ENCODE results near the gene ENG. TPM values are rescaled to one million over a fixed set of nuclear protein-coding genes. Genes with fewer than 3 reads are reported as not detected.
"Not testable (repeated sequence)": the region's sequence is repeated elsewhere in the genome, so short reads cannot be mapped to it uniquely, and the experiment has no call there.

The ENG gene
- total RNA-seq, 1 donor from 2014 or later: 3.3 TPM

DNA sequence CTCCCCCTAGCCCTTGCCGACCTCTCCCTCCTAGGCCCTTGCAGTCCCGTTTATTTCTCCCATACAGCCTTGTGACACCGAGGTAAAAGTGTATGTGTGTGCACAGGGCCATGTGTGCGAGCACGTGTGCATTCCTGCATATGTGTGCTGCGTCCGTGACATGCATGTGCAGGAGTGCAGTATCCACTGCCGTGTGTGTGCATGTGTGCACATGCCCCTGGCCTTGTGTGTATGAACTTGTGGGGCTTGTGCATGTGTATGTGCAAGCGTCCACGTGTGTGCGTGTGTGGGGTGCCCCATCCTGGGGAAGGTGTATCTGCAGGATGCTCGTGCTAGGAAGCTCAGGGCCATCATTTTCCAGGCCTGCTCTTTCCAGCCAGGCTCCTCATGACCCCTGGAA lies 16.4 kb upstream of the ENG start:
- no peak overlapping the region for H3K4me3 Mint-ChIP-seq
- no peak for DNase-seq (ENCODE audit: low read depth, low spot score)
- TF ChIP-seq, protein P1, sequence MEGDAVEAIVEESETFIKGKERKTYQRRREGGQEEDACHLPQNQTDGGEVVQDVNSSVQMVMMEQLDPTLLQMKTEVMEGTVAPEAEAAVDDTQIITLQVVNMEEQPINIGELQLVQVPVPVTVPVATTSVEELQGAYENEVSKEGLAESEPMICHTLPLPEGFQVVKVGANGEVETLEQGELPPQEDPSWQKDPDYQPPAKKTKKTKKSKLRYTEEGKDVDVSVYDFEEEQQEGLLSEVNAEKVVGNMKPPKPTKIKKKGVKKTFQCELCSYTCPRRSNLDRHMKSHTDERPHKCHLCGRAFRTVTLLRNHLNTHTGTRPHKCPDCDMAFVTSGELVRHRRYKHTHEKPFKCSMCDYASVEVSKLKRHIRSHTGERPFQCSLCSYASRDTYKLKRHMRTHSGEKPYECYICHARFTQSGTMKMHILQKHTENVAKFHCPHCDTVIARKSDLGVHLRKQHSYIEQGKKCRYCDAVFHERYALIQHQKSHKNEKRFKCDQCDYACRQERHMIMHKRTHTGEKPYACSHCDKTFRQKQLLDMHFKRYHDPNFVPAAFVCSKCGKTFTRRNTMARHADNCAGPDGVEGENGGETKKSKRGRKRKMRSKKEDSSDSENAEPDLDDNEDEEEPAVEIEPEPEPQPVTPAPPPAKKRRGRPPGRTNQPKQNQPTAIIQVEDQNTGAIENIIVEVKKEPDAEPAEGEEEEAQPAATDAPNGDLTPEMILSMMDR (conservative IDR thresholded peaks at IDR 0.05): no peak
- no peaks in the 10 kb centered on the region for H3K36me3 Mint-ChIP-seq (ENCODE audit: low read depth)
- H3K4me1 Mint-ChIP-seq: peaks cover 3% of the 10 kb centered on the region
- H3K27me3 Mint-ChIP-seq (ENCODE audit: low read depth): no peaks in the 10 kb centered on the region
- peak overlapping the region; percentile 78 for H3K27ac Mint-ChIP-seq (ENCODE audit: unreplicated experiment)
- no peaks in the 10 kb centered on the region for H3K9me3 Mint-ChIP-seq

DNA sequence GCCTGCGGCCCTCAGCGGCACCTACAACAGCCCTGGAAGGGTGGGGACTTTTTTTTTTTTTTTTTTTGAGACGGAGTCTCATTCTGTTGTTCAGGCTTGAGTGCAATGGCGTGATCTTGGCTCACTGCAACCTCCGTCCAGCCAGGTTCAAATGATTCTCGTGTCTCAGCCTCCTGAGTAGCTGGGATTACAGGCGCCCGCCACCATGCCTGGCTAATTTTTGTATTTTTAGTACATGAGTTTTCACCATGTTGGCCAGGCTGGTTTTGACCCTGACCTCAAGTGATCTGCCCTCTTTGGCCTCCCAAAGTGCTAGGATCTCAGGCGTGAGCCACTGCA lies 15.7 kb upstream of the ENG start:
- not testable (repeated sequence) for H3K9me3 Mint-ChIP-seq; H3K4me3 Mint-ChIP-seq; H3K27ac Mint-ChIP-seq (ENCODE audit: unreplicated experiment); H3K27me3 Mint-ChIP-seq (ENCODE audit: low read depth); H3K36me3 Mint-ChIP-seq (ENCODE audit: low read depth); DNase-seq (ENCODE audit: low read depth, low spot score); H3K4me1 Mint-ChIP-seq
- TF ChIP-seq, protein P1 (conservative IDR thresholded peaks at IDR 0.05): peak; percentile 25

DNA sequence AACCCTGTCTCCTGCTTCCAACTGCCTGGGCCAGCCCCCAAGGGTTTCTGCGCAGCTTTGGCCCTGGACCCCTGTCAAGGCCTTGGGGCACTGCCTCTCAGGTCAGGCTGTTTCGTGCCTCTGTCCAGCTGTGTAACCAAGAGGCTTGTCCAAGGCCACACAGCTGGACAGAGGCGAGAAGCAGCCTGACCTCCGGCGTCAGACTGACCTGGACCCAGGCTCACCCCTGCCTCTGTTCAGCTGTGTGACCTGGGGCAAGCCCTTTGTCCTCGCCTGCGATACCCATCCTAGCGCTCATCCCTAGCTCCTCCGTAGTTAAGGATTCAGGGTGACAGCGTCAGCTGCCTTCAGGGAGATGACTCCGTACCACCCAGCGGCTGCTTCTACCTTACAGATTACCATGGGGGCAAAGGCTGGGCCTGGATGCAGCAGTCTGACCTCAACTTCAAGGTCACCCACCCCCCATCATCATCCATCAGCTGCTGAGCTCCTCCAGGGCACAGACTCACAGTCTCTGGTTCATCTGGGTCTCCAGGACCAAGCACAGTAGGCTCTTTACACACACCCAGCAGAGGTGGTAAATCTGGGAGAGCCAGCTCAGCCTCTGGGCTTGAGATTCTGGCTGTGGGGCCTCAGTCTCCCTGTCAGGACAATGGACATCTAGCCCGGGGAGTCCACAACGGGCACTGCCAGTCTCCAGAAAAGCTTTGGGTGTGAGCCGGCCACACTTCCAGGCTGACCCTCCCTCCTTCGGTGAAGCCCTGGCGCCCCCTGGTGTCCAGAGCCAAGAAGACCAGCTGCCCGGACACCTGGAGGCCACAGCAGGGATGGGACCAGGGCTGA lies 15.1 kb upstream of the ENG start:
- Mint-ChIP-seq H3K9me3 (no peaks in the 10 kb centered on the region), H3K27me3 (ENCODE audit: low read depth) (no peaks in the 10 kb centered on the region), H3K4me3 (no peak overlapping the region), H3K36me3 (ENCODE audit: low read depth) (no peaks in the 10 kb centered on the region), H3K4me1 (peaks cover 3% of the 10 kb centered on the region), H3K27ac (ENCODE audit: unreplicated experiment) (no peak overlapping the region)
- peak; percentile 98 for DNase-seq (ENCODE audit: low read depth, low spot score)
- TF ChIP-seq, protein P1 (conservative IDR thresholded peaks at IDR 0.05): peak; percentile 92

DNA sequence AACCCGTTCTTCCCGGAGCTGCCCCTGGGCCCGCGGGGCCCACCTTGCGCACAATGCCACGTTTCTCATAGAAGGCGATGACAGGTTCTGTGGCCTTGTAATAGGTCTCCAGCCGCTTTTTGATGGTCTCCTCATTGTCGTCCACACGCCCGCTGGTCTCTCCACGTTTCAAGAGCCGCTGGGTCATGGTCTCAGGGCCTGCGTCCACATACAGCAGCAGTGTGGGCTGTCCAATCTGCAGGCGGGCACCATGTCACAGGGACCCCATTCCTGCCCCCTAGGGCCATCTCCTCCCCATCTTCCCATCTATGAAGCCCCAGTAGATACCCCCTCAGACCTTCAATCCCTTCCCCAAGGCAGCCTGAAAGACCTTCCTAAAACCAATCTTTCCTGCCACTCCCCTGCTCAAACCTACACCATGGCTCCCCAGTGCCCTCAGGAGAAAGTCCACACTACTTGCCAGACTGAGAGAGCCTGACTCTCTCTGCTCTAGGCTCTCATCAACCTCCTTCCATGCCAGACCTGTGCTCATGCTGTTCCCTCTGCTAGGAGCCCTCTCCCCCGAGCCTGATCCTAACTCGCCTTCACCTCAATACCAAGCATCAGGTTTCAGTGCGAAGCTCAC lies 13.9 kb upstream of the ENG start:
- no peaks in the 10 kb centered on the region for H3K36me3 Mint-ChIP-seq (ENCODE audit: low read depth)
- H3K4me3 Mint-ChIP-seq: no peak overlapping the region
- H3K4me1 Mint-ChIP-seq: peaks cover 3% of the 10 kb centered on the region
- no peaks in the 10 kb centered on the region for H3K27me3 Mint-ChIP-seq (ENCODE audit: low read depth)
- DNase-seq (ENCODE audit: low read depth, low spot score): no peak
- H3K27ac Mint-ChIP-seq (ENCODE audit: unreplicated experiment): peak overlapping the region; percentile 29
- TF ChIP-seq, protein P1 (conservative IDR thresholded peaks at IDR 0.05): no peak
- no peaks in the 10 kb centered on the region for H3K9me3 Mint-ChIP-seq

DNA sequence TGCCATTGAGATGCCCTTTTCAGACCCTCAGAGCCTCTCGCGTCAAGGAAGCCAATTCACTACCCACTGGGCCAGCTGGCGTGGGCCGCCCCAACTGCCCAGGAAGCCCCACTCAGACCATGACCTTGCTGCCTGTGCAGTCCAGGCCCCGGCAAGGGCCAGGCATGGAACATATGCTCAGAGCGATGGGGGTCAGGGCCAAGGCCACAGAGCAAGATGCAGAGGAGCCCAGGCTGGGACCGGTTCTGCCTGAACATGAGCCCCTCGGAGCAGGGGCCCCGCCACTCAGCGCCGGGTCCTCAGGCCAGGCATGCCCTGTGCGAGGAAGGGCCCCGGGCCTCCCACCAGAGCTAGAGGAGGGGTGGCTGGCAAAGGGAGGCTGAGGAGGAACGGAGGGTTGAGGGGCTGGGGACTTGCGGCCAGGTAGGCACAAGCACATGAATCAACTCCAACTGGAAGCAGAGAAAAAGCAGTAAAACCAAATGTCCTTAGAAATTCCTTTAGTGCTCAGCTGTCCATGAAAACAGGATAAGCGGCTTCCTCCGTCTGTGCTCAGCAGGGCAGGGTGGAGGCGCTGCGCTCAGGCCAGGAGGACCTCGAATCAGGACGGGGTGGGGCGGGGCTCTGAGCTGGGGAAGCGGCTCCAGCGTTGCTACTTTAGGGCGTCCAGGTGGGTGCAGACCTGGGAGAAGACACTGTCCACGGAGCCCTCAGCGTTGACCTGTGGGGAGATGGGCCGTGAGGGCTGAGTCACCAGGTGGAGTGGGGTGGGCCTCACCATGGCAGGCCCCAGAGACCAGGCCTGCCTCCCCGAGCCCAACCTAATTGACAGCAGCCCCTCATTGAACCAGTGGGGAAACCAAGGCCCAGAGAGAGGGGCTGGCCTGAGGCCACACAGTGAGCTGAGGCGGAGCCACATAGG lies 13.2 kb upstream of the ENG start:
- TF ChIP-seq, protein P1 (conservative IDR thresholded peaks at IDR 0.05): no peak
- Mint-ChIP-seq H3K4me1 (no peaks in the 10 kb centered on the region), H3K27ac (ENCODE audit: unreplicated experiment) (no peak overlapping the region), H3K9me3 (no peaks in the 10 kb centered on the region), H3K27me3 (ENCODE audit: low read depth) (no peaks in the 10 kb centered on the region), H3K36me3 (ENCODE audit: low read depth) (no peaks in the 10 kb centered on the region), H3K4me3 (no peak overlapping the region)
- no peak for DNase-seq (ENCODE audit: low read depth, low spot score)
